ENCODE data around the gene CNTNAP2.
"Not testable (repeated sequence)": the region's sequence is repeated elsewhere in the genome, so short reads cannot be mapped to it uniquely, and the experiment has no call there.

Gene CNTNAP2

GRCh38 chr7:146791344-146792285 lies 675.0 kb downstream of the CNTNAP2 start:
- no peak for DNase-seq

DNA sequence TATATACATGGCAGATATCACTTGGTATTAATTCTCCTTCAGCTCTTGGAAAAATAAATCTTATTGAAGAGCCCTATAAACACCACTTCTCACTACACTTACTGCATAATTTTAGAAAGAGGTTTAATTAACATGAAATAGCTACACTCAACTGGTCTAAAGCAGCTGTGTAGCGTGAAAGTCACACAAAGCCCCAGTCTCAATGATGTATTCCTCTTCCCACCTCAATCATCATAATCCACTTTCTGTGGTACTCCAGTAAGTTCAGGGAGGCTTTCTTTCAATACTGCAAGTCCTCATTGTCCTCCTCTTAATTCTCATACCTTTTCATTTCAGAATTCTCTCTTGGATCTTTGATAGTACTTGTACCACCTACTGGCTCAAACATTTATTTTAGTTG lies 688.0 kb downstream of the CNTNAP2 start:
- no peak for DNase-seq

DNA sequence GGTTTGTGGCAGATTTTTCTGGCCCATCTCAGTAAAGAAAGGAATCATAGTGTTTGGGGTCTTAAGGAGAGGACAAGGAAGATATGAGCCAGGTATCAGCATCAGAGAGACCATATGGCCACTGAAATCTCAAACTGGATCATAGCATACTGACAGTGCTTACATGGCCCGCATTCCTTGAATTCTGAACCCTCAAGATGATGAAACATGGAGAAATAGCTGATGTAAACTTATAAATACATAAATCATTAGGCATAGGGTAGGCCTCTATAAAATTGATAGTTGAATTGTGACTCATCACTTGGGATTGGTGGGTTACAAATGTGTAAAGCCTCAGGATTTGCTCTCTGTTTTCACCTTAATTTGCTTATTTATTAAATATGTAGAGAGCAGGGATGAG lies 688.5 kb downstream of the CNTNAP2 start:
- DNase-seq, result no peak

- no peak for DNase-seq
Measured at GRCh38 chr7:146826329-146826728, 709.7 kb downstream of the CNTNAP2 start.

DNA sequence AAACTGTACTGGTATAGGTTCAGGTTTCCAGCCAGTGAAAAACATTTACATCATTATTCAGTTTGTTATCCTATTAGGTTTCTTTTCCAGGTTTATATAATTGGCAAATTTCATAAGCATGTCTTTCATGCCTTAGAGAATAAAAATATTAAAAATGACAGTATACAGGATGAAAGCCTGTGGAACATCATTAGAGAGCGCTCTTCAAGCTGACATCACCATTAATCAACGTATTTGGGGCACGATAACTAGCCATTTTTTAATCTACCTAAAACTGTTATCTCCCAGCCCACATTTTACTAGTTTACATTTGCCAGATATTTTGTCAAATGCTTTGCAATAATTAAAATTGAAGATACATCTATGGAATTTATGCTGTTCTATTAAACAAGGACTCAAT lies 714.1 kb downstream of the CNTNAP2 start:
- DNase-seq, result no peak

DNA sequence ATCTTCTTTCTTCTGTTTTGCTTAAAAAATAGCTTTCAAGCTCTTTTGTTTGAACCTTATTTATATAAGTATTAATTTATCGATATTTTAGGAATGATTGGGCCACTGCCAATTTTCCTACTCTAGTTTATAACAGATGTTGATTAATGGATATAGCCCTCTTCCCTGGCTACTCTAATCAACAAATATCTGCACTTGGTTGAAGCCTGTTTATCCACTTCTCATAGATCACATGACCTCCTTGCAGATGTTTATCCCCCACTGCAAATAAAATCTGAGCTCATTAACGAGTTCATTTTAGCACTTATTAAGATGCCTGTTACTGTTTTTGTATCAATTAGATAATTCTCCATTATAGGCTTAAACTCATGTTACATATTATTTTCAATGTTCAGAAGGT lies 715.3 kb downstream of the CNTNAP2 start:
- DNase-seq, result no peak

DNA sequence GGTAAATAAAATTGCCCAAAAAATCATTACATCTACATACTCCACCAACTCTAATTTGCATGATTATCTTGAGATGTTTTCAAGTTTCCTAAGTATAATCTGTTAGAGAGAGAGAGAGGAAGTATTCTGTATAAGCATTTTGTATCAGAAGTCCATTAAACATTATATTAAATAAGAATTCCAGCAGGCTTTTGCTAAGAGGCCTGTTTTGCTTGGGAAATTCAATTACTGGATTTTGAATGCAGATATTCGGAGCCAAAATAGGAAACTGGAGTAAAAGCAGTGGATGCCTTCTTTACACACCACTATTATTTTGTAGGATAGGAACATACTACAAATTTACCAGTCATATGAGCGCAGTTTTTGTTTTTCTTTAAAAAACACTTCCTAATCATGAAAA lies 727.8 kb downstream of the CNTNAP2 start:
- DNase-seq, result no peak

- DNase-seq, result no peak
Measured at GRCh38 chr7:146858690-146859089, 742.1 kb downstream of the CNTNAP2 start.

DNA sequence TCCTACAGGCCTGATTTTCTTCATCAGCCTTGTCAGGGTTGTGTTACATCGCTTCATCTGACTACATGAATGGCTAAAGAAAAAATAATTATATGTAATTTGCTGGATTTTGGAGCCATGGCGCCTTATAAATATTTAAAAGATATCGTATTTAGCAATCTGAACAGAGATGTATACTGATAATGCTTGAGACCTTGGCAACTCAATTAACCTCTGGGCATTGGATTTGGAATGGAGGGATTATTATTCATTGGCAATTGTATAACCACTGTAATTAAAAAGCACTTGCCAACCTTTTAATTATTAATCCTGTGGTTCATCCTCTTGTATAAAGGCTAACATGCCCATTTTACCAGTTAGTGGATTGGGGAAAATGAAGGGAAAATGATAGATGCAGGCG lies 745.1 kb downstream of the CNTNAP2 start:
- no peak for DNase-seq

- no peak for DNase-seq
Measured at GRCh38 chr7:146862415-146862814, 745.8 kb downstream of the CNTNAP2 start.

DNA sequence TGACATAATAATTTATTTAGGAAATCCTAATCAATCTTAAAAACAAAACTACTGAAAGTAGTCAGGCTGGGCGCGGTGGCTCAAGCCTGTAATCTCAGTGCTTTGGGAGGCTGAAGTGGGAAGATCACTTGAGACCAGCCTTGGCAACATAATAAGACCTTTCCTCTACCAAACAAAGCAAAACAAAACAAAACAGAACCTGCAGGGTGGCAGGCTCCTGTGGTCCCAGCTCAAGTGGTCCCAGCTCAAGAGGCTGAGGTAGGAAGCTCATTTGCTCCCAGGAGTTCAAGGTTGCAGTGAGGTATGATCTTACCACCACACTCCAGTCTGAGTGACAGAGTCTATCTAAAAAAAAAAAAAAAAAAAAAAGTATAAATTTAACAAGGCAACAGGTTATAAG lies 748.0 kb downstream of the CNTNAP2 start:
- no peak for DNase-seq

DNA sequence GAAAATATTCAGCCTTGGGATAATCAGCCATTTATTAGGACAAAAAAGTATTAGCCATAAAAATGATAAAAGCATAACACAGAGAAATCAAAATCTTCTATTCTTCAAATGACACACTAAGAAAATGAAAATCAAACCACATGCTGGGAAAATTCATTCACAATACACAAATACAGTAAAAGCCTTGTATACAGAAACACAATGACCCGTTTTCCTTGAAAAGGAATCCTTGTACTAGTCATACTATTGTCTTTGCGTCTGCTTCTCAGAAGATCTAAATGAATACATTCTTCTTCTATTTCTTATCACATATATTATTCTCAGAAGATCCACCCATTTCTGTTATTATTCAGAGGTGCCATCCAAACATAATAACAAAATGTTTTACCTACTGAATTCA lies 749.1 kb downstream of the CNTNAP2 start:
- no peak for DNase-seq

GRCh38 chr7:146874722-146875121 lies 758.1 kb downstream of the CNTNAP2 start:
- no peak for DNase-seq

GRCh38 chr7:146875237-146875785 lies 758.7 kb downstream of the CNTNAP2 start:
- DNase-seq, result no peak

DNA sequence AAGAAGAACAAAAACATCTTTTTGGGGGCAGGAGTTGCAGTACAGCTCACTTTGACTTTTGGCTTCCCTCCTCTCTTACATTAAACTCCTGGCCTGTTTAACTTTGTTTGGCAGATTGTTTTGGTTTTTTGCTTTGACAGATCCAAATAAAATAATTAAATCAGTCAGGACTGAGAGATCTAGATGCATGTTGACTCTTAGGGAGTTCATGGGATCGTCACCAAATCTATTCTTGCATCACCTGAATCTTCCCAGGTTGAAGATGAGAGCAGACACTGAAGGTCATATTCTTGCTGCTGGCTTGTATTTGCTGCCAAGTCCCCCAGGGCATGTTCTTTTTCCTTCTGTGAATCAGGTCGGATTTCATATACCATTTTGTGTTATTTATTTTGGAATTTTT lies 759.4 kb downstream of the CNTNAP2 start:
- DNase-seq, result no peak

DNA sequence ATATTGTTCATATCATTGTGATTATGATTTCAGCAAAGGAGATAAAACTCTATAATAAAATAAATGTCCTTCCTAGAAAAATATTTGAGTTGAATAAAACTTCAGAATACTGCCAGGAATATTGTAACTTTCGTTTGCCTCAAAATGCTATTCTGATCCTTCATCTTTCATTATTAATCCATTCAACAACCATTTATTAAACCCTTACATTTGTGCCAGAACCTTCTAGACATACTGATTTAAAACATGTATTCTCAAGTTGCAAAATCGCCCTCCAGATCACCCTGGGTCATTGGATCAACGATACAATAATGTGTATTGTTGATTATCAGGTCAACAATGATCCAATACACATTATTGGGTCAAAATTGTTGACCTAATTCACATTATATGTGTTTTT lies 759.8 kb downstream of the CNTNAP2 start:
- DNase-seq, result no peak

GRCh38 chr7:146878901-146879300 lies 762.3 kb downstream of the CNTNAP2 start:
- no peak for DNase-seq

DNA sequence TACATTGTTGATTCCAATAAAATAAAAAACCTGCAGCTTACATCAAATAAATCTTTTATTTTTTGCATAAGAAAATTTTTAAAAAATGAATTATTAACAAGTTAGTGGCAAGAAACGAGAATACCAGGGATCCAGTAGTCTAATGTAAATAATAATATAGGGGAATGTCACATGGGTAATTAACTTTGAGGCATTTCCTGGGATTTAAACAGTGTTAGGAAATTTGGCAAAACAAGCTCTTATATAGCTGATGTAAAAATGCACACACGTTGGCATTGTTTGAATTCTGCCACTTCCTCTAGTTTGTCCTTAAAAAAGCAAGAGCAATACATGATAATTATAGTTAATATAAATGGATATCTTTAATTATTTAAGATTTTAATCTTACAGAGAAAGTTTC lies 768.6 kb downstream of the CNTNAP2 start:
- no peak for DNase-seq

DNA sequence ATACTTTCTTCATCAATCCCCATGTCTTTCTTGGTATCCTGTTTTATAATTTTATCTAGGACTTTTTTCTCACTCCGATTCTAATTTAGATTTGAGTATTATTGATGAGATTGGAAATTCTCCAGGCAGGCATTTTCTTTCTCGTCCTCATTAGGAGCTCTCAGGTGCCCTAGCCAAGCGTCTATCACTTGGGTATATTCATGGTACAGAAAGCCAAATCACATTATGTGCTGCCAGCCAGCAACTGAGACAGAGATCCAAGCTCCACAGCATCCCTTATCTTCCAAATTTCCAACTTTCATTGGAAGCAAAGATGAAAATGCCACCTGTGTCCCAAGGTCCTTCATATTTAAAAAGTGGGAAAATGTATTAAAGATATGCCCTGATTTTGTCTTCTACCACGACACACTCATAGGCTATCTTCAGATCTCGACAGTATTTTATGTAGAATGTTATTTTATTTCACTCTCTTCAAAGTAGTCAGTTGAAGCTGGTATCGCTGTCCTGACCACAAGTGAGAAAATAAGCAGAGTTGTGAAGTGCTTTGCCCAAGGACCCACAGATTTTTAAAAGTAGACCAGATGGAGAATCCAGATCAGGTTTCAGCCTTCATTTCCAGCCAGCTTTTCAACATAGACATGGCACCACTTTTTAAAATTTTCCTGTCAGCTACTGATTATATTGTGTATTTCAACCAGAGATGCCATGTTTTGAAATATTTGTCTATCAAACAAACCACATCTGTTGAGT lies 773.4 kb downstream of the CNTNAP2 start:
- no peak for DNase-seq

DNA sequence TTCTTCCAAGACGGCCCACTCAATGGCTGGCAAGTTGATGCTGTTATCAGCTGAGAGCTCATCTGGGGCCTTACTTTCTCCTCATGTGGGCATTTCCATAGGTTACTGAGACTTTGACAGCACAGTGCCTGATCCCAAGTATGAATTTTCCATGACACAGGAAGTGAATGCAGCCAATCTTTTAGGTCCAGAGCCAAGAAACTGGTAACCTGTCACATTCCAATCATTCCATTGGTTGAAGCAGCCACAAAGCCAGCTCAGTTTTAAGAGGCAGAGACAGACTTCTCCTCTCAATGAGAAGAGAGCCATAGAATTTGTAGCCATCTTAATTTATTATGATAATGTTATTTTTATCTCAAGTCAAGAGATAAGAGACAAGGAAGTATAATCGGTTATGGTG lies 775.5 kb downstream of the CNTNAP2 start:
- no peak for DNase-seq

DNA sequence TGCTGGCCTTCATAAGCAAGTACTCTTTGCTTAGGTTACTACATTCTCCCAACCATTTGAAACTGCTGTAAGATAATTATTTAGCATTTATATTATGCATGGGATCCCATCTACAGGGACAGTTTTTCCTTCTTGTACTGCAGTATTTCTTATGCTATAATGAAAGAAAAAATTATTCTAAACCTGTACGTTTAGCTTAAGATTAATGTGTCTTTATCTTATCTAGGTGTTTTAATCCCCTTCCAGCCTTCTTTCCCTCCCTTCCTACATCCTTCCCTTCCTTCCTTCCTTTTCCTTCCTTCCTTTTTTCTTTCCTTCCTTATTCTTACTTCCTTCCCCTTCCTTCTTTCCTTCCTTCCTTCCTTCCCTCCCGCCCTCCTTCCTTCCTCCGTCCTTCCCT lies 778.3 kb downstream of the CNTNAP2 start:
- no peak for DNase-seq

- no peak for DNase-seq
Measured at GRCh38 chr7:146902266-146902665, 785.7 kb downstream of the CNTNAP2 start.

DNA sequence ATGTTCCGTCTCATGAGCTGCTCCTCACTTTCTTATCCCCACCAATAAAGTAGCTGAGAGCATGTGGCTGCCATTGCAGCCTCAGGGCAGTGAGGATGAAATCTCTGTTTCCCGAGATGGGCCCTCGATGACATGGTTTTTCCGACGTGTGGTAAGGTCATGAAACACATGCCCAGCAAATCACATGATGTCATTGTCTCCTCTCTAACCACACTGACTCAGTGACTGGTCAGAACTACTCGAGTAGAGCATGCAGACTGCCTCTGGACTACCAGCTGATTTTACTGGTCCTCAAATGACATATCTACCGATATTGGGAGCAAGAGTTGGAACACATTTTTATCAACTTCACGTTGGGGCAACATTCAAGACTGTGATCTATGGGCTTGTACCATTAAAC lies 786.1 kb downstream of the CNTNAP2 start:
- DNase-seq, result no peak

- DNase-seq, result not testable (repeated sequence)
Measured at GRCh38 chr7:146905746-146906145, 789.1 kb downstream of the CNTNAP2 start.

Measured in CD4-positive, alpha-beta T cell treated with Interleukin-4 for 4 hours (primary cell).